PFSK-1 (cell line): ENCODE measurements around the gene LRRC42.

Experiments
- POLR2AphosphoS5 ChIP-seq: IDR thresholded peaks from 2 replicates; pipeline ENCODE4 v1.6.1; 2012; ENCODE audit warnings: low read depth, mild to moderate bottlenecking, control low read depth, low read length, moderate library complexity
- REST ChIP-seq, 2 experiments: IDR thresholded peaks; 2 replicates each; pipeline versions ENCODE4 v1.6.1 to v1.8.0; 2011 to 2012; ENCODE audit warnings: low read depth in 2 of 2, low read length in 2 of 2, control low read depth in 1 of 2, inconsistent platforms in 1 of 2, mild to moderate bottlenecking in 1 of 2, moderate library complexity in 1 of 2; ENCODE audit not compliant: insufficient read depth in 1 of 2
- SIN3A ChIP-seq: IDR thresholded peaks from 2 replicates; pipeline ENCODE4 v1.6.1; 2012; ENCODE audit warnings: mild to moderate bottlenecking, low read length, moderate library complexity, borderline replicate concordance; ENCODE audit not compliant: insufficient read depth
- TAF1 ChIP-seq: IDR thresholded peaks from 2 replicates; pipeline ENCODE4 v1.6.1; 2012; ENCODE audit warnings: low read length, control low read depth, borderline replicate concordance; ENCODE audit not compliant: insufficient read depth

- TF ChIP-seq SIN3A, result no peak
- TF ChIP-seq TAF1, result no peak
- TF ChIP-seq POLR2AphosphoS5, result no peak
- no peak for TF ChIP-seq REST (IDR thresholded peaks at IDR 0.05; ENCODE audit: insufficient read depth in 1 of 2, low read depth in 2 of 2, low read length in 2 of 2)
These were observed 3.1 kb upstream of the LRRC42 start for GRCh38 chr1:53943090-53943489.
